Activated CD4-positive, alpha-beta T cell treated with anti-CD3 and anti-CD28 coated beads, Interleukin-2, amount 50 U/mL, for 24 hours (primary cell): ENCODE data around the gene FBRS.
"Not testable (repeated sequence)": the region's sequence is repeated elsewhere in the genome, so short reads cannot be mapped to it uniquely, and the experiment has no call there.

Experiments used
- DNase-seq, 2 donors: peaks; one replicate each; pipeline ENCODE4 v3.0.0-alpha.2; 2020; ENCODE audit warnings: low read depth in 1 of 2, low spot score in 1 of 2

FBRS gene

GRCh38 chr16:30698139-30698815 is 40.0 kb downstream of the FBRS start:
- peak; percentile 96 to 99 for DNase-seq

- peak; percentile 79 to 82 for DNase-seq
Measured at GRCh38 chr16:30698816-30699614, 40.8 kb downstream of the FBRS start, which contains the start of gene SRCAP. Gene SRCAP, plus strand, starts transcription at chr16:30699171. Its CDS starts 1,654 bp downstream, at chr16:30700825.

DNA sequence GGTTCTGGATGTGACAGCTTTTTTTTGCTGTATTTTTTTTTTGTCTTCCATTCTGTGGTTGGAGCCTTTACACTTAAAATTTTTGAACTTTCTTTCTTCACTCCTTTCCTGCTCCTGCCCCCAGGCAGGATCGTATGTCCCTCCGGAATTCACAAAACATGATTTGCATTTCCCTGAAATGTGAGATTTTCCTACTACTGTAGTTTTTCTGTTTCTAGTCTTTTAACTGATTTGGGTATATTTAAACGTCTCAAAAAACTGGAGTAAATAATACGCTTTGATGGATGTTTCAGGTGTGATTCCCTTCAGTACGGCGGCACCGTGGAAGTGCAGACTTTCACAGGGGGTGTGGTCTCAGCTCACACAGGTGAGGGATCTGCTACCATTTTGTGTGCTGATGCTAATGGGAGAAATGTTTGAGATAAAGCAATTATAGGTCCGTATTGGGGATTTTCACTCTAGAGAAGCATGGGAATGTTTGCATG is 41.4 kb downstream of the FBRS start:
- no peak for DNase-seq

GRCh38 chr16:30700491-30700890 is 42.3 kb downstream of the FBRS start:
- no peak for DNase-seq

DNA sequence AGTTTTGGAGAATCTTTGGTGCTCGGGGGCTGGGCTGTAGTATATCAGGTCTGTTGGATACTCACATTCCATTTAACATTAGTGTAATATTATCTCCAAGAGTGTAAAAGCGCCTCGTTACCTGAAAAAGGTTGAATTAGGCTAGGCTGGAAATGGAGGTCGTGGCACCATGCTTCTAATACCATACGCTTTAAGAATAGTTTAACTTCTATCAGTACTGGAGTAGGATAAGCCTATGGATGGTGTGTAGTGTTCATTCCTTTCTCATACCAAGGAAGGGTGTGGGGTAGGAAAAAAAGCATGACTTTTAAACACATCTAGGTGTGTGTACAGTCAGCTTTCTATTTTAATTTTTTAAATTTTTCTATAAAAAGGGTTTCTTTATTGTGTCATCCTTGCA is 42.7 kb downstream of the FBRS start:
- DNase-seq, result no peak

GRCh38 chr16:30703071-30703470 is 44.8 kb downstream of the FBRS start:
- DNase-seq, result not testable (repeated sequence)

DNA sequence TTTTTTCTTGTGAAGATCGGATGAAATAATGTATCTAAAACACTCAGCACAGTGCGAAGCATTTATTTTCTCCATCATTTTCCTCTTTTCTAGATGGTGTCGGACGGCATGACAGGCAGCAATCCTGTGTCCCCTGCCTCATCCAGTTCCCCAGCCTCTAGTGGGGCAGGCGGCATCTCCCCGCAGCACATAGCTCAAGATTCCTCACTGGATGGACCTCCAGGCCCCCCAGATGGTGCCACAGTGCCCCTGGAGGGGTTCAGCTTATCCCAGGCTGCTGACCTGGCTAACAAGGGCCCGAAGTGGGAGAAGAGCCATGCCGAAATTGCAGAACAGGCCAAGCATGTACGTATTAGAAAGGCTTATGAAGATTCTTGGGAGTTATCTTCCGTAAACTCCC is 45.7 kb downstream of the FBRS start:
- DNase-seq, result no peak

- no peak for DNase-seq
Measured at GRCh38 chr16:30706046-30706445, 47.8 kb downstream of the FBRS start.

DNA sequence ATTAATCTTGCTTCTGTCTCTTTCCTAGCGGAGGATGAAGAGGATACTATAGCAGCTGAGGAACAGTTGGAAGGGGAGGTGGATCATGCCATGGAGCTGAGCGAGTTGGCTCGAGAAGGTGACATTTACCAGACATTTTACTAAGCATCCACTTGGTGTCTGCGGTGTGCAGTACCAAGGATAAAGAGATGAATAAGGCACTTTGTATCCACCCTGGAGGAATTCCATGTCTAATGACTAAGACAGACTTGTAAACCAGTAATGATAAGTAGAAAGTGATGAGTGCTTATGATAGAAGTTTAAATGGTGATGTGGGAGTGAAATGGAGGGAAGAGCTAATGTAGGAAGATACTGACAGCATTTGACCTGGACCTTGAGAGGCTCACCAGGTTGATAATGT is 52.7 kb downstream of the FBRS start:
- DNase-seq, result no peak

- DNase-seq, result no peak
Measured at GRCh38 chr16:30711712-30712111, 53.5 kb downstream of the FBRS start.

DNA sequence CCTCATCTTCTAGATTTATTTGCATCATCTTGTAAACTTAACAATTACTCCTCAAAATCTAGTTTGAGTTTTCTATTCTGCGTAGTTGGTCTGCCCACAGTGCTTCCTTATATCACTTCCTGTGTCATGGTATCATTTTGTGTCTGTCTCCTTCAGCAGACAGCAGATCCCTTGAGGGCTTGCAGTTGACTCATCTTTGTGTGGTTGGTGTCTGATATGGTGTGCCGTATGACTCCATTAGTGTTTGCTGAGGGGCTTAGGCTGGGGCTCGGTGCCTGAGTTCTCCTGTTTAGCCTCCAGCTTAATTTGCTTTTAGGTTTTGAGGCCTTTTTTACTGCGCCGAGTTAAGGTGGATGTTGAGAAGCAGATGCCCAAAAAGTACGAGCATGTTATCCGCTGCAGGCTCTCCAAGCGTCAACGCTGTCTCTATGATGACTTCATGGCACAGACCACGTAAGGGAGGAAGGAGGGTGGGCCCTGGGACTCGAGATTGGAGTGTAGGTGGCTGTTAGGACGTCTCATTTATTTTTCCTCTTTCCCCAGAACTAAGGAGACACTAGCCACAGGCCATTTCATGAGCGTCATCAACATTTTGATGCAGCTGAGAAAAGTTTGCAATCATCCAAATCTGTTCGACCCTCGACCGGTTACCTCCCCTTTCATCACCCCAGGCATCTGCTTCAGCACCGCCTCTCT is 57.7 kb downstream of the FBRS start:
- peak in 1 of 2 donors; percentile 33 for DNase-seq

DNA sequence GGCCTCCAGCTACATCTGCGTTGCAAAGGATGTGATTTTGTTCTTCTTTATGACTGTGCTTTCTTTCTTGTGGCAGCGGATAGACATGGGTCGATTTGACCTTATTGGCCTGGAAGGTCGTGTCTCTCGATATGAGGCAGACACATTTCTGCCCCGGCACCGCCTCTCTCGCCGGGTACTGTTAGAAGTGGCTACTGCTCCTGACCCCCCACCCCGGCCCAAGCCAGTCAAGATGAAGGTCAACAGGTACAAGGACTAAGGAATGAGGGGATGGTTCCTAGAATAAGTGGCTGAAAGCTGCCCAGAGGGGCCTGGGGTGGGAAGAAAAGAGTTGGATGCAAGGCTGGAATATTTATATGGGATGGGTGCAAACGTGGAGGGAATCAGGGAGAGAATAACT is 61.9 kb downstream of the FBRS start:
- no peak for DNase-seq
